Prostate gland (tissue), 2 donors: ENCODE measurements around the gene PAK4. TPM values are rescaled to one million over a fixed set of nuclear protein-coding genes. Genes with fewer than 3 reads are reported as not detected.

ENCODE experiments used
- DNase-seq: peaks from one replicate; pipeline ENCODE4 v3.0.0-alpha.2; 2019; ENCODE audit warnings: low spot score
- H3K27ac ChIP-seq, 2 donors: fragments of 200-600 bp; sonication (generic); 2 replicates each; pipeline ENCODE4 v1.5.1; 2017 to 2019
- H3K27me3 ChIP-seq: fragments of 200-600 bp; sonication (generic); replicated peaks from 2 replicates; pipeline ENCODE4 v1.5.1; 2019; ENCODE audit not compliant: insufficient read depth
- H3K36me3 ChIP-seq, 2 donors: fragments of 200-600 bp; sonication (generic); 1 replicate in 1 of 2; 2 replicates in 1 of 2; pipeline versions ENCODE4 v1.5.1 to v1.8.1; 2017 to 2019
- H3K4me1 ChIP-seq: fragments of 200-600 bp; sonication (generic); replicated peaks from 2 replicates; pipeline ENCODE4 v1.5.1; 2019
- H3K4me3 ChIP-seq, 2 donors: fragments of 200-600 bp; sonication (generic); 2 replicates each; pipeline ENCODE4 v1.5.1; 2017 to 2019
- H3K9me3 ChIP-seq: fragments of 200-600 bp; sonication (generic); 2 replicates; pipeline ENCODE4 v1.5.1; 2017
- CTCF ChIP-seq, 4 experiments: fragments of 200-600 bp in 2 of 4; fragments of 450-650 bp in 2 of 4; sonication (generic) in 2 of 4; IDR thresholded peaks; 1 replicate in 3 of 4; 2 replicates in 1 of 4; pipeline ENCODE4 v1.5.1; 2016 to 2019; ENCODE audit warnings: antibody characterized with exemption in 4 of 4, mild to moderate bottlenecking in 2 of 4, moderate library complexity in 2 of 4
- POLR2A ChIP-seq: fragments of 450-650 bp; IDR thresholded peaks from one replicate; pipeline ENCODE4 v1.6.1; 2016; ENCODE audit warnings: antibody characterized with exemption, mild to moderate bottlenecking
- POLR2AphosphoS5 ChIP-seq: sonication (generic); formaldehyde crosslinking; IDR thresholded peaks from one replicate; pipeline ENCODE4 v1.6.1; 2017; ENCODE audit warnings: antibody characterized with exemption
- WGBS: methylation state at CpG from one replicate; pipeline ENCODE4 v1.1.5; 2018; 5-methylcytosine and 5-hydroxymethylcytosine counted together
- intact Hi-C: fragments of 100-400 bp; cut with DNase I; formaldehyde crosslinking; loops from one replicate; pipeline ENCODE4 v1.14.2; 2022
- total RNA-seq, 2 donors: library from RNA; depleted of rRNA; stranded (reverse); fragments of >200 nt; gene quantifications; one replicate each; pipeline ENCODE4 v1.1.0, GENCODE V29; 2016

Gene PAK4
- total RNA-seq, 2 donors from 2014 or later, result 111 to 123 TPM

- no peak for DNase-seq
- Histone ChIP-seq H3K27me3 (peaks cover 7% of the 10 kb centered on the region), H3K4me1 (no peaks in the 10 kb centered on the region), H3K4me3 (no peak overlapping the region), H3K36me3 (no peaks in the 10 kb centered on the region), H3K27ac (no peak overlapping the region), H3K9me3 (no peaks in the 10 kb centered on the region)
- intact Hi-C loops, result no loop called here
- 29% methylated on average over 9 of the region's 9 CpGs for WGBS
- TF ChIP-seq POLR2AphosphoS5 (no peak), CTCF (IDR thresholded peaks at IDR 0.05) (no peak), POLR2A (no peak)
Measured at GRCh38 chr19:39099341-39099740, 26.2 kb upstream of the PAK4 start.

GRCh38 chr19:39100500-39101166 is 25.0 kb upstream of the PAK4 start:
- Histone ChIP-seq H3K27me3 (peaks cover 7% of the 10 kb centered on the region), H3K4me3 (no peak overlapping the region), H3K4me1 (no peaks in the 10 kb centered on the region), H3K27ac (no peak overlapping the region), H3K36me3 (no peaks in the 10 kb centered on the region), H3K9me3 (no peaks in the 10 kb centered on the region)
- 88% methylated on average over 19 of the region's 19 CpGs for whole genome bisulfite sequencing
- TF ChIP-seq CTCF (IDR thresholded peaks at IDR 0.05) (no peak), POLR2AphosphoS5 (no peak), POLR2A (no peak)
- intact Hi-C loops, result no loop called here
- no peak for DNase-seq

DNA sequence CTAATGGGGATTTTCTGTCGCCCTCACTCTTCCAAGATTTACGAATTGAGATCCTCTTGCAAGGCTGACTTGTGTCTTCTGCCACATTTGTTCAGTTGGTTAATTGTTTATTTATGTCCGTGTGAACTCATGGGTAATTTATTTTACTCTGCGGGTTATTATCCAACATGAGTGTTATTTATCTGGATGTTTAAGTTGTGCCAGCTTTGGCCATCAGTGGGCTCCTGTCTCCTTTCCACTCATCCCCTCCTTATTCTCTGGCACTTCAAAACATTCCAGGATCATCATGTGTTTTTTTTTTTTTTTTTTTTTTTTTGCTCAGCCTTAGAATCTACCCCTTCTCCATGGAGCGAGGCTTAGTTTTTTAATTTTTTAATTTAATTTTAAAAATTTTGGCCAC is 22.4 kb upstream of the PAK4 start:
- no peak overlapping the region for H3K27ac ChIP-seq
- DNase-seq, result no peak
- H3K4me3 ChIP-seq, result no peak overlapping the region
- TF ChIP-seq POLR2A (no peak), POLR2AphosphoS5 (no peak), CTCF (IDR thresholded peaks at IDR 0.05) (no peak)
- peaks cover 4% of the 10 kb centered on the region for H3K27me3 ChIP-seq
- no peaks in the 10 kb centered on the region for H3K36me3 ChIP-seq
- H3K4me1 ChIP-seq, result no peaks in the 10 kb centered on the region
- H3K9me3 ChIP-seq, result no peaks in the 10 kb centered on the region
- WGBS, result 42% methylated on average over 5 of the region's 5 CpGs
- intact Hi-C loops, result no loop called here

DNA sequence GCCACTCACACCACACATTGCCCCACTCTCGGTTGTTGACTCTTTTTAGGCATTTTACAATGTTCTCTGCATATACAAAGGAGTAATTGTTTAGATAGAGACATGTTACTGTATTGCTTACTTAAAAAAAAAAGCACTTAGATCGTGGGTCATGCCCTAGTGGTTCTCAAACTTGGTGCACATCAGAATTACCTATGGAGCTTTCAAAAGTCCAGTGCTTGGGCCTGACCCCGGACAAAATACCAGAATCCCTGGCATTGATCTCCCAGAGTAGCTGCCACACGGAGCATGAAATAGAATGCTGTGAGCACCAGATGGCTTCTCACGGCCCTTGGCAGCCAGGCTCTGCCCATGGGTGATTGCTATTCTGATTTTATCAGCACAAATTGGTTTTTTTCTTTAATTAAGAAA is 21.4 kb upstream of the PAK4 start:
- H3K36me3 ChIP-seq, result no peaks in the 10 kb centered on the region
- 61% methylated on average over 5 of the region's 5 CpGs for WGBS
- H3K4me3 ChIP-seq, result no peak overlapping the region
- no peaks in the 10 kb centered on the region for H3K4me1 ChIP-seq
- no peaks in the 10 kb centered on the region for H3K9me3 ChIP-seq
- intact Hi-C loops, result no loop called here
- peaks cover under 1% of the 10 kb centered on the region for H3K27me3 ChIP-seq
- no peak for TF ChIP-seq CTCF (IDR thresholded peaks at IDR 0.05)
- TF ChIP-seq POLR2A, result no peak
- TF ChIP-seq POLR2AphosphoS5, result no peak
- no peak for DNase-seq
- no peak overlapping the region for H3K27ac ChIP-seq

DNA sequence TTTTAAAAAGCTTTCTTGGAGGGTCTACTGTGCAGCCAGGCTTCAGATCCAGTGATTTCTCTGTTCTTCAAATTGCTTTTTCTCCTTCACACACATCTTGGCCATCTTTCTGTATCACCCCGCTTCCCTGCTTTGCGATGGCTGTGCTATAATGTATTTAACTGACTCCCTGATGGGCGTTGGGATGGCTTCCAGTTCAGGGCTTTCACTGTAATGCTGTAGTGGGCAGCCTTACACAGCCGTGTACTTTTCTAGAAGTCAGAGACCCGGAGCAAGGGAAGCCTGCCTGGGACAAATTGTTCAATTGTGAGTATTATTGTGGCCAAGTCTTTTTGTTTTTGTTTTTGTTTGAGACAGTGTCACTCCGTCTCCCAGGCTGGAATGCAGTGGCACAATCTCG is 19.4 kb upstream of the PAK4 start:
- intact Hi-C loops, result loop anchor here (5.0 kb wide), 1 partner anchor 426 kb away; the partner anchor contains the start of gene EID2B
- no peaks in the 10 kb centered on the region for H3K27me3 ChIP-seq
- H3K36me3 ChIP-seq, result no peaks in the 10 kb centered on the region
- H3K4me1 ChIP-seq, result no peaks in the 10 kb centered on the region
- TF ChIP-seq POLR2A (no peak), POLR2AphosphoS5 (no peak), CTCF (IDR thresholded peaks at IDR 0.05) (no peak)
- WGBS, result 27% methylated on average over 7 of the region's 7 CpGs
- no peak overlapping the region for H3K27ac ChIP-seq
- H3K9me3 ChIP-seq, result no peaks in the 10 kb centered on the region
- DNase-seq, result no peak
- H3K4me3 ChIP-seq, result no peak overlapping the region
